ENCODE data around the gene AP3S1. TPM values are rescaled to one million over a fixed set of nuclear protein-coding genes. Genes with fewer than 3 reads are reported as not detected.

Gene AP3S1
- total RNA-seq, 4 donors from 2014 or later, result 46.0 to 72.0 (median 46.6) TPM

DNA sequence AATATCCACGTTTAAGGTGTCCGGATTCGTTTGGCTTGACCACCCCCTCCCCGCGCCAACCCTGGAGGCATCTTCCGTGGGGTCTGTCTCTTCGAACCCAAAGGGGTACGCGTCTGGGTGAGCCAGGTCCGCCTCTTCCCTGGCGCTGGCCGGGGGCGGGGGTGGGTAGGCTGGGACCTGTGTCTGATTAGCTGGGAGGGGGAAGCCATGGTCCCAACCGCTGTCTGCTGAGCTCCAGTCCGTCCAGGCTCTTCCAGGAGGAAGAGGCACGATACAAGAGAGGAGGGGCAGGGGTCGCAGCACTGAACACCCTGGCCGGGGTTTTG, 120.5 kb downstream of the AP3S1 start, which contains the start of gene LVRN:
Gene LVRN, plus strand, starts transcription at position 237 of the 326 bp plus-strand sequence. CDS start 143 bp downstream, outside the sequence.
- peaks cover 0 to 82% of the 10 kb centered on the region in 2 donors for H3K27me3 ChIP-seq
- peaks cover 0 to 28% (median 4%) of the 10 kb centered on the region in 4 donors for H3K4me1 ChIP-seq
- H3K4me3 ChIP-seq, result peak within 1 kb of the TSS; percentile 12 to 47 (median 36)
- H3K9me3 ChIP-seq, result no peaks in the 10 kb centered on the region
- H3K36me3 ChIP-seq, result no peaks in the 10 kb centered on the region
- peak within 1 kb of the TSS in 1 of 4 donors; percentile 41 for H3K27ac ChIP-seq
- no peak for DNase-seq (ENCODE audit: low spot score in 2 of 2)
- 7 to 8% methylated on average over 12 to 14 of the region's 18 CpGs for WGBS, 2 donors
- TF ChIP-seq EP300 (IDR thresholded peaks at IDR 0.05) (no peak), CTCF (IDR thresholded peaks at IDR 0.05) (no peak)

DNA sequence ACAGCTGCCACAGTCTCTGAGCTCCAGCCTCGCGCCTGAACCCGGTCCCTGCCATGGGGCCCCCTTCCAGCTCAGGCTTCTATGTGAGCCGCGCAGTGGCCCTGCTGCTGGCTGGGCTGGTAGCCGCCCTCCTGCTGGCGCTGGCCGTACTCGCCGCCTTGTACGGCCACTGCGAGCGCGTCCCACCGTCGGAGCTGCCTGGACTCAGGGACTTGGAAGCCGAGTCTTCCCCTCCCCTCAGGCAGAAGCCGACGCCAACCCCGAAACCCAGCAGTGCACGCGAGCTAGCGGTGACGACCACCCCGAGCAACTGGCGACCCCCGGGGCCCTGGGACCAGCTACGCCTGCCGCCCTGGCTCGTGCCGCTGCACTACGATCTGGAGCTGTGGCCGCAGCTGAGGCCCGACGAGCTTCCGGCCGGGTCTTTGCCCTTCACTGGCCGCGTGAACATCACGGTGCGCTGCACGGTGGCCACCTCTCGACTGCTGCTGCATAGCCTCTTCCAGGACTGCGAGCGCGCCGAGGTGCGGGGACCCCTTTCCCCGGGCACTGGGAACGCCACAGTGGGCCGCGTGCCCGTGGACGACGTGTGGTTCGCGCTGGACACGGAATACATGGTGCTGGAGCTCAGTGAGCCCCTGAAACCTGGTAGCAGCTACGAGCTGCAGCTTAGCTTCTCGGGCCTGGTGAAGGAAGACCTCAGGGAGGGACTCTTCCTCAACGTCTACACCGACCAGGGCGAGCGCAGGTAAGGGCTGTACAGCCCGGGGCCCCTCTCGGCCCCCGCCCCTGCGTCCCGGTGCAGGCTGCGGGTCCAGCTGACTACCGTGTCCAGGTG, 121.0 kb downstream of the AP3S1 start:
- Histone ChIP-seq H3K4me1 (peaks cover 0 to 28% (median 4%) of the 10 kb centered on the region in 4 donors), H3K4me3 (peak overlapping the region; percentile 12 to 47 (median 36)), H3K9me3 (no peaks in the 10 kb centered on the region), H3K36me3 (no peaks in the 10 kb centered on the region), H3K27me3 (peaks cover 0 to 76% of the 10 kb centered on the region in 2 donors), H3K27ac (peak overlapping the region in 1 of 4 donors; percentile 37)
- DNase-seq (ENCODE audit: low spot score in 2 of 2), result no peak
- no peak for TF ChIP-seq POLR2A (IDR thresholded peaks at IDR 0.05)
- TF ChIP-seq EP300 (IDR thresholded peaks at IDR 0.05), result no peak
- TF ChIP-seq CTCF (IDR thresholded peaks at IDR 0.05), result no peak
- 4 to 5% methylated on average over 26 to 40 of the region's 71 CpGs for WGBS, 2 donors

DNA sequence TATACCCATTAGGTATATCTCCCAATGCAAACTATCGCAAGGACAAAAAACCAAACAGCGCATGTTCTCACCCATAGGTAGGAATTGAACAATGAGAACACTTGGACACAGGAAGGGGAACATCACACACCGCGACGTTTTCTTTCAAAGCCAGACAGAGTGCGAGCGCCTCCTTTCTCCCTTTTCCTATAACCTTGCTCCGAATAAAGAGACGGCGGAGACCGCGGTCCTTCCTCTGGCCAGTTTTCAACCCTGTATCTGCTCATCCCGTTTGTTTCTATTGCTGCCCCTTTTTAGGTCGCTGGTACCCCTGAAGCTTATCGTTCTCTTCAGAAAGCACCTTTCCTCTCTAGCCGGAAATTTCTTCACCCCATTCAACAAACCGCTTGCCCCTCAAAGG, 121.8 kb downstream of the AP3S1 start:
- DNase-seq (ENCODE audit: low spot score in 2 of 2), result no peak
- no peaks in the 10 kb centered on the region for H3K9me3 ChIP-seq
- H3K4me1 ChIP-seq, result peaks cover 0 to 28% (median 4%) of the 10 kb centered on the region in 4 donors
- TF ChIP-seq CTCF (IDR thresholded peaks at IDR 0.05) (no peak), EP300 (IDR thresholded peaks at IDR 0.05) (no peak), POLR2A (IDR thresholded peaks at IDR 0.05) (no peak)
- peak overlapping the region in 1 of 4 donors; percentile 47 for H3K4me3 ChIP-seq
- H3K27ac ChIP-seq, result no peak overlapping the region
- peaks cover 0 to 70% of the 10 kb centered on the region in 2 donors for H3K27me3 ChIP-seq
- WGBS, 2 donors, result 21 to 25% methylated on average over 17 of the region's 17 CpGs
- no peaks in the 10 kb centered on the region for H3K36me3 ChIP-seq

Other genes with a start within 250 kb of the AP3S1 start
- gene TICAM2, start 239.5 kb upstream of the AP3S1 start, total RNA-seq, result 1 to 10 TPM; 1.0 to 2.8 (median 1.8) TPM
- 10 to 100 TPM; 58.5 to 82.5 (median 76.4) TPM for gene TMED7, start 215.9 kb upstream of the AP3S1 start, total RNA-seq
- gene CDO1, start 25.3 kb upstream of the AP3S1 start, total RNA-seq, result 1,000 to 10,000 TPM in 2 of 4 donors, 100 to 1,000 TPM in 2; 536 to 1,379 (median 988) TPM
- gene ATG12, start 370 bp upstream of the AP3S1 start, total RNA-seq, result 10 to 100 TPM; 36.0 to 68.1 (median 49.7) TPM
- 10 to 100 TPM in 3 of 4 donors, 1 to 10 TPM in 1; 4.2 to 15.9 (median 11.7) TPM for gene LVRN, start 120.5 kb downstream of the AP3S1 start, total RNA-seq
- gene ARL14EPL, start 190.5 kb downstream of the AP3S1 start, total RNA-seq, result under 1 TPM in 1 of 4 donors, not detected in 3; 0.21 TPM
- 10 to 100 TPM; 15.3 to 38.1 (median 20.0) TPM for gene COMMD10, start 243.1 kb downstream of the AP3S1 start, total RNA-seq